Neural progenitor cell (in vitro differentiated cells): Measurements from ENCODE around the gene DNAI2. TPM values are rescaled to one million over a fixed set of nuclear protein-coding genes. Genes with fewer than 3 reads are reported as not detected.

Experiments used
- DNase-seq: peaks from one replicate; pipeline ENCODE4 v3.0.0-alpha.2; 2016; ENCODE audit warnings: low spot score
- H2AFZ ChIP-seq: fragments of 200-600 bp; sonication (generic); replicated peaks from 2 replicates; pipeline ENCODE4 v1.6.1; 2016; ENCODE audit warnings: antibody characterized with exemption
- H3F3A ChIP-seq: fragments of 200-600 bp; sonication (generic); 2 replicates; pipeline ENCODE4 v1.6.1; 2016; ENCODE audit warnings: antibody characterized with exemption, low read depth
- H3K27ac ChIP-seq: fragments of 200-600 bp; sonication (generic); 2 replicates; pipeline ENCODE4 v1.5.1; 2016; ENCODE audit warnings: mild to moderate bottlenecking
- H3K27me3 ChIP-seq: fragments of 200-600 bp; sonication (generic); 2 replicates; pipeline ENCODE4 v1.6.1; 2016; ENCODE audit warnings: mild to moderate bottlenecking, moderate library complexity
- H3K36me3 ChIP-seq: fragments of 200-600 bp; sonication (generic); 2 replicates; pipeline ENCODE4 v1.5.1; 2016
- H3K4me1 ChIP-seq: fragments of 200-600 bp; sonication (generic); 2 replicates; pipeline ENCODE4 v1.6.1; 2016; ENCODE audit warnings: mixed run types
- H3K4me2 ChIP-seq: fragments of 200-600 bp; sonication (generic); 2 replicates; pipeline ENCODE4 v1.6.1; 2016
- H3K4me3 ChIP-seq: fragments of 200-600 bp; sonication (generic); 2 replicates; pipeline ENCODE4 v1.5.1; 2016
- H3K79me2 ChIP-seq: fragments of 200-600 bp; sonication (generic); 2 replicates; pipeline ENCODE4 v1.6.1; 2016; ENCODE audit warnings: low read depth
- H3K9ac ChIP-seq: fragments of 200-600 bp; sonication (generic); 2 replicates; pipeline ENCODE4 v1.6.1; 2016
- H3K9me3 ChIP-seq: fragments of 200-600 bp; sonication (generic); 2 replicates; pipeline ENCODE4 v1.5.1; 2016; ENCODE audit warnings: low read depth
- H4K20me1 ChIP-seq: fragments of 200-600 bp; sonication (generic); 2 replicates; pipeline ENCODE4 v1.6.1; 2016; ENCODE audit warnings: low read depth
- H3K27ac Mint-ChIP-seq: 3 replicates; pipeline ENCODE4 v1.8.0; 2021; ENCODE audit warnings: mixed read lengths
- H3K27me3 Mint-ChIP-seq: 2 replicates; pipeline ENCODE4 v1.8.0; 2022; ENCODE audit warnings: low read depth, mild to moderate bottlenecking, inconsistent platforms, moderate library complexity, mixed read lengths; ENCODE audit not compliant: insufficient read depth
- H3K36me3 Mint-ChIP-seq: 3 replicates; pipeline ENCODE4 v1.8.0; 2021; ENCODE audit warnings: mixed read lengths
- H3K4me1 Mint-ChIP-seq: 3 replicates; pipeline ENCODE4 v1.8.0; 2021; ENCODE audit warnings: mixed read lengths
- H3K4me3 Mint-ChIP-seq: 3 replicates; pipeline ENCODE4 v1.8.0; 2021; ENCODE audit warnings: mild to moderate bottlenecking, moderate library complexity, mixed read lengths
- H3K9me3 Mint-ChIP-seq: 3 replicates; pipeline ENCODE4 v1.8.0; 2020; ENCODE audit warnings: mixed read lengths
- EZH2 ChIP-seq: fragments of 200-600 bp; sonication (generic); IDR thresholded peaks from 2 replicates; pipeline ENCODE4 v1.6.1; 2017; ENCODE audit warnings: antibody characterized with exemption, mild to moderate bottlenecking, moderate library complexity
- EZH2phosphoT487 ChIP-seq: fragments of 200-600 bp; sonication (generic); IDR thresholded peaks from 2 replicates; pipeline ENCODE4 v1.6.1; 2017; ENCODE audit warnings: antibody characterized with exemption
- total RNA-seq: library from RNA; depleted of rRNA; stranded (reverse); fragments of >200 nt; gene quantifications from 2 replicates; pipeline ENCODE4 v1.2.3, GENCODE V29; 2015; ENCODE audit warnings: low replicate concordance
- TF ChIP-seq, protein P1 (sequence below): fragments of 200-600 bp; sonication (generic); IDR thresholded peaks from 2 replicates; pipeline ENCODE4 v1.5.1; 2017; ENCODE audit warnings: antibody characterized with exemption, mild to moderate bottlenecking

The DNAI2 gene
- total RNA-seq, 1 donor from 2014 or later = not detected

GRCh38 chr17:74245145-74245831, 28.7 kb upstream of the DNAI2 start:
- no peak overlapping the region for H3K4me3 Mint-ChIP-seq
- Histone ChIP-seq H4K20me1 (no peaks in the 10 kb centered on the region), H3K9ac (no peak overlapping the region), H3K9me3 (no peaks in the 10 kb centered on the region), H2AFZ (no peak overlapping the region), H3K4me1 (peaks cover 32% of the 10 kb centered on the region), H3K4me3 (peak overlapping the region; percentile 17), H3F3A (peaks cover 22% of the 10 kb centered on the region), H3K27me3 (no peaks in the 10 kb centered on the region), H3K4me2 (peak overlapping the region; percentile 63), H3K27ac (peak overlapping the region; percentile 40), H3K79me2 (no peaks in the 10 kb centered on the region), H3K36me3 (no peaks in the 10 kb centered on the region)
- TF ChIP-seq, protein P1, sequence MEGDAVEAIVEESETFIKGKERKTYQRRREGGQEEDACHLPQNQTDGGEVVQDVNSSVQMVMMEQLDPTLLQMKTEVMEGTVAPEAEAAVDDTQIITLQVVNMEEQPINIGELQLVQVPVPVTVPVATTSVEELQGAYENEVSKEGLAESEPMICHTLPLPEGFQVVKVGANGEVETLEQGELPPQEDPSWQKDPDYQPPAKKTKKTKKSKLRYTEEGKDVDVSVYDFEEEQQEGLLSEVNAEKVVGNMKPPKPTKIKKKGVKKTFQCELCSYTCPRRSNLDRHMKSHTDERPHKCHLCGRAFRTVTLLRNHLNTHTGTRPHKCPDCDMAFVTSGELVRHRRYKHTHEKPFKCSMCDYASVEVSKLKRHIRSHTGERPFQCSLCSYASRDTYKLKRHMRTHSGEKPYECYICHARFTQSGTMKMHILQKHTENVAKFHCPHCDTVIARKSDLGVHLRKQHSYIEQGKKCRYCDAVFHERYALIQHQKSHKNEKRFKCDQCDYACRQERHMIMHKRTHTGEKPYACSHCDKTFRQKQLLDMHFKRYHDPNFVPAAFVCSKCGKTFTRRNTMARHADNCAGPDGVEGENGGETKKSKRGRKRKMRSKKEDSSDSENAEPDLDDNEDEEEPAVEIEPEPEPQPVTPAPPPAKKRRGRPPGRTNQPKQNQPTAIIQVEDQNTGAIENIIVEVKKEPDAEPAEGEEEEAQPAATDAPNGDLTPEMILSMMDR = peak; percentile 33
- TF ChIP-seq EZH2phosphoT487 = peak; percentile 42
- peak; percentile 39 for TF ChIP-seq EZH2
- H3K27me3 Mint-ChIP-seq = peaks cover 14% of the 10 kb centered on the region
- H3K4me1 Mint-ChIP-seq = peaks cover 45% of the 10 kb centered on the region
- DNase-seq = peak; percentile 91
- peaks cover 4% of the 10 kb centered on the region for H3K9me3 Mint-ChIP-seq
- H3K27ac Mint-ChIP-seq = no peak overlapping the region
- peaks cover 6% of the 10 kb centered on the region for H3K36me3 Mint-ChIP-seq

GRCh38 chr17:74245871-74246270, 28.2 kb upstream of the DNAI2 start:
- peaks cover 40% of the 10 kb centered on the region for H3K4me1 Mint-ChIP-seq
- Histone ChIP-seq H3K27ac (peak overlapping the region; percentile 40), H3K9ac (no peak overlapping the region), H3K36me3 (no peaks in the 10 kb centered on the region), H3K27me3 (no peaks in the 10 kb centered on the region), H3K4me2 (peak overlapping the region; percentile 63), H3F3A (peaks cover 22% of the 10 kb centered on the region), H4K20me1 (no peaks in the 10 kb centered on the region), H3K4me3 (no peak overlapping the region), H3K4me1 (peaks cover 30% of the 10 kb centered on the region), H3K9me3 (no peaks in the 10 kb centered on the region), H2AFZ (no peak overlapping the region), H3K79me2 (no peaks in the 10 kb centered on the region)
- peaks cover 6% of the 10 kb centered on the region for H3K36me3 Mint-ChIP-seq
- DNase-seq = no peak
- TF ChIP-seq EZH2phosphoT487 = no peak
- no peak for TF ChIP-seq EZH2
- TF ChIP-seq, protein P1 = no peak
- H3K9me3 Mint-ChIP-seq = peaks cover 4% of the 10 kb centered on the region
- no peak overlapping the region for H3K4me3 Mint-ChIP-seq
- peaks cover 11% of the 10 kb centered on the region for H3K27me3 Mint-ChIP-seq
- H3K27ac Mint-ChIP-seq = peak overlapping the region; percentile 85

- no peak overlapping the region for H3K9ac ChIP-seq
- no peaks in the 10 kb centered on the region for H3K9me3 ChIP-seq
- no peaks in the 10 kb centered on the region for H3K79me2 ChIP-seq
- H3K4me2 ChIP-seq = no peak overlapping the region
- DNase-seq = no peak
- H3F3A ChIP-seq = peaks cover 21% of the 10 kb centered on the region
- H3K36me3 Mint-ChIP-seq = peaks cover 14% of the 10 kb centered on the region
- no peaks in the 10 kb centered on the region for H3K27me3 ChIP-seq
- H3K27ac Mint-ChIP-seq = peak overlapping the region; percentile 44
- H4K20me1 ChIP-seq = no peaks in the 10 kb centered on the region
- no peak overlapping the region for H3K4me3 ChIP-seq
- peaks cover 33% of the 10 kb centered on the region for H3K4me1 Mint-ChIP-seq
- H3K4me3 Mint-ChIP-seq = no peak overlapping the region
- peaks cover 4% of the 10 kb centered on the region for H3K9me3 Mint-ChIP-seq
- no peaks in the 10 kb centered on the region for H3K36me3 ChIP-seq
- TF ChIP-seq EZH2phosphoT487 = no peak
- TF ChIP-seq, protein P1 = no peak
- no peak for TF ChIP-seq EZH2
- H3K27ac ChIP-seq = no peak overlapping the region
- peaks cover 8% of the 10 kb centered on the region for H3K27me3 Mint-ChIP-seq
- peaks cover 25% of the 10 kb centered on the region for H3K4me1 ChIP-seq
- H2AFZ ChIP-seq = peak overlapping the region; percentile 79
Measured at GRCh38 chr17:74249590-74250270, 24.3 kb upstream of the DNAI2 start.
